GM18868 (cell line): Measurements from ENCODE around the gene PDPR.
"Not testable (repeated sequence)": the region's sequence is repeated elsewhere in the genome, so short reads cannot be mapped to it uniquely, and the experiment has no call there.

Experiments
- ATAC-seq: cut with Tn5 transposase; IDR thresholded peaks from one replicate; pipeline ENCODE4 v1.9.1; 2021; ENCODE audit warnings: mild to moderate bottlenecking, moderate library complexity; ENCODE audit not compliant: unreplicated experiment

PDPR gene

DNA sequence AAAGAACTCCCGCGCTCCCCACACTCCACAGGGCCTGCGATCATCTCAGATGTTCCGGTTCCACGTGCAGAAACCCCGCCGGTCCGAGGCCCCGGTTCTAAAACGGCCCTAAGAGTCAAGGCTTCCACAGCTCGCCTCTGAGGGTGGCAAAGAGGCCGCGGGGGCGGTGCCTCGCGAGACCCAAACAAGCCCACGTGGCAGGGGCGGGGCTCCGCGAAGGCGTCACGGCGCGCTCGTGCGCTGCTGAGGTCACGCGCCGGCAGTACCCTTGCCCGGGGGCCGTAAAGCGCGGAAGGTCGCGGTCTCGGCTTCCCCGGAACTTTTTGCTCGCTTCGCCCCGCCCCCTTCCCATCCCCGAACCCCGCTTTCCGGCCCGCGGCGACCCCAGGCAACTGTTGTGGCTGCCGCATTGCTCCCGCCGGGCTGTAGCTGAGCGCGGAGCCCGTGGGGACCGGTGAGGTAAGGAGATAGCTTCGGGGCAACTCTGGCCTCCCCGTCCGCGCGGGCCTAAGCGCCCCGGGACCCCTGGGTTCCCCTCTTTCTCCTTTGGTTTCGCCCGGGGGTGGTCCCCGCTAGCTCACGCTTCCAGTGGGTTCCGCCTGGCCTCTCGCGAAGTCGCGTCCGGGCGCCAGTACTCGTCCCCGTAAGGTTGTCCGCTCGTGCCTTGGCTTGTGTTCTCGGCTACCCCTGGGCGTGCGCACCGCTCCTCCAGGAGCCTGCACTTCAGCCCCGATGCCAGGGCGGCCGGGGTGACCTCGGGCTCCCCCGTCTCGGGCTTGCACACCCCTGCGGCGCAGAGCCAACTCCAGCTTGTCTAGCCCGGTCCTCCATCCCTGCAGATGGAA is at the start of gene PDPR:
PDPR (plus strand) TSS at position 351 of the 845 bp plus-strand sequence. CDS start 6,161 bp downstream, outside the sequence.
- ATAC-seq: peak; percentile 89

DNA sequence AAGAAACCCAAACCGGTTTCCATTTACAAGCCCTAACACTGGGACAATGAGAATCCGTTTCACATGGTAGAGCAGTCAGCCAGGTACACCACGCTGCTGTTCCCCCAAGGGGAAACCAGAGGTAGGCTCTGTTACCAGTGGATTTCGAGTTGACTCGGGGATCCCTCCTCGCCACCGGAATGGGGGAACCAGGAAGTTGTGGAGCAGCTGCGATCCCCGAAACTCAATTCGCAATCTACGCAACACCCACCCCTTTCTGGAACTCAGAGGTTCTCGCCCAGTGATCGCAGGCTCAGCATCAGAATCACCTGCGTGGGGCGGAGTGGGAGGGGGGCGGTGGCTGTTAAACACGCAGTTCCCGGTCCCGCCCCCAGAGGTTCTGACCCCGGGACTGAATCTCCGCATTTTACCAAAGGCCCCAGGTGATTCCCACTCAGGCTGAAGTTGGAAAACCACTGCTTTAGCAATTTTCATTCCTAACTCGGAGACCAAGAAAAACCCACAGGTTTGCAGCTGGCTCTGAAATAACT is 49.2 kb upstream of the PDPR start:
- not testable (repeated sequence) for ATAC-seq

DNA sequence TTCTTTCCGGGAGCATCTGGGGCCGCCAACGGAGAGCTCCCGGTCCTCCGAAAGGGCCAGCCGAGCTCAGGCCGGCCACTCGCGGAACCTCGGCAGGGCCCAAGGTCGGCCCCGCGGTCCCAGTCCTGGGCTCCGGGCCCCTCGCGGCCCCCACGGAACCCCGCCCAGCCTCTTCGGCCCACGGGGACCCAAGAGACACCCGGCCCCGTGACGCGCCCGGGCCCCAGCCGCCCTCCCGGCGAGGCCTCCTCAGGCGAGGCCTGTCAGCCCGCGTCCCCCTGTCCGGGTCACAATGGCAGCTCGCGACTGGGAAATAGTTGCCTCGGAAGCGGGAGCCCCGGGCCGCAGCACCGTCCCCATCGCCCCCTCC is 48.8 kb upstream of the PDPR start:
- not testable (repeated sequence) for ATAC-seq

DNA sequence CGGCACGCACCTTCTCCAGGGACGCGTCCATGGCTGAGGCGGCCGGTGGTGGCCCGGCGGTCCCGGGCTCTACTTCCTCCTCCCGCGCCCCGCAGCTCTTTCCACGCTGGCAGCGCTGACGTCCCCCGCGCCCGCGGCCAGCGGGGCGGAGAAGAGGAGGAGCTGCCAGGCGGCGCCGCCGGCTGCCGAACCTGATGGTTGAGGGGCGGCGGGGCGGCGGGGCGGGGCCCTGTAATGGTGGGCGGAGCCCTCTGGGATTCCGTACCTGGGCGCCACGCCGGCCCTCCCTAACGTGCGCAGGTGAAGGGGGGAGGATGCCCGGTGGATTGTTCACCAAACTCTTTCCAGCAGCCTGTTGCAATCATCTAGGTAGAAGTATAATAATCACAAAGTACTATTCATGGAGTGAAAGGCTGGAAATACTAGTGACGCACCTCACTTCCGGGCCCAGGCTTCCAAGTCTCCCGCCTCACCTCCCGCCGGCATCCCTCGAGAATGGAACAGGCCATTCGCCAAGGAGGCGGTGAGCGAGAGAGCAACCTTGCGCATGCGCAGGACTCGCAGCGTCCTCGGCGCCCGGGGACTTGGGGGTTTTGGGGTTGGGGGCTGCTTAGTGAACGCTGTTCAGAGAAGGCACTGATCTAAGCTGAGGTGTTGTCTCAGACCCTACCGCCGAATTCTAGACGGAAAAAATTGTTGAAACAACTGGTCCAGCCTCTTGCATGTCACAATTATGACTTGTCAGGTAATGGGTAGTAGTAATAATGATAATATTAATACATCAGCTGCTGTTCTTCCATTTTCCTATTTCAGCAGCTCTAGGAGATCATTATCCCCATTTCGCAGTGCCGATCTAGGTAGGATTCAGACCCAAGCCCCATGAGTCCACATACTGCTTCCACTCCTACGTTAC is 48.1 kb upstream of the PDPR start:
- ATAC-seq: peak; percentile 94

DNA sequence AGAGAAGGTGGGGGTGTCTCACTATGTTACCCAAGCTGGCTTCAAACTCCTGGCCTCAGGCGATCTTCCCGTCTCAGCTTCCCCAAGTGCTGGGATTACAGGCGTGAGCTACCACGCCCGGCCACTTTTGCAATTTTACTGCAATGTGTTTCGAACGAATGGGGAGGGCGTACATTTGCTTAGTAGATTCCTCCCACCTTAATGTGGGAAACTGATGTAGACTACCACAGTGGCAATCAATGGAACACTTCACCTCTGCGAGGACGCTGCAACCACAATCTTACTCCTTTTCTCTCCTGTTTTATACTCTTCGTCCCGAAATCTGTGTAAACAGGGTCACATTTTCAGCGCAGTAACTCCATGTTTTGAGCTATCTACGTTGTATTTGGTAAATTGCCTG is 47.4 kb upstream of the PDPR start:
- not testable (repeated sequence) for ATAC-seq

DNA sequence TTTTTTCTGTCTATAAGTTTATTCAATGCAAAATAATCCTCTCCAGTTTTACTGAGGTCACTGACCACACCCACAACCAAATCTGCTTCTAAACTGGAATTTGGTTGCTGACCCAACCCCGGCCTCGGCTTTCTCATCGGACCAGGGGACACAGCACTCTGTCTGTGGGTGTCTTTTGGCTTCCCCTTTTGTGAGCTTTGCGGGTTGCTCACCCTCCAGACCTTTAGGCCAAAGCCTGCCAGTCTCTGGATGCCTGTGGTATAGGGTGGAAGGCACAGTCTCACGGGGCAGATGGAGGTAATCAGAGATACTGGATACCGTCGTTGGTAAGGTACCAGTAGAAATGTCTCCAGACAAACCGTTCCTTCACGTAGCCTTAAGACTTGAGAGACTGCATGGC is 35.1 kb upstream of the PDPR start:
- ATAC-seq: not testable (repeated sequence)

DNA sequence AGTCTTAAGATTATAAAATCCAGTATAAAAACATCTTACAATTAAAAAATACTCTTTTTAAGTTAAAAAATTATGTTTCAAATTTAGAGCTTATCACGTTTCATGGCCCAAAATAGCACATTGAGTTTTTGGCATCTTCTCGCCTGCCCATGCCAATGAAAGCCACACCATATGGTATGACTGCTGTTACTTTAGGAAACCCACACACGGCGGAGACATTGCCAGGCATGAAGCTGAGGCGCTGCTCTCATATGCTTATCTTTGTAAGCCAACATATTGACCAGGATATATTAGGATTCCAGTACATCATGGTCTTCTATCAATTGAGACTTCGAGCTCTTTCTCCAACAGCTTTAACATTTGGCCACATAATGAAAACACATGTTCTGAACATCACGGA is 32.9 kb upstream of the PDPR start:
- not testable (repeated sequence) for ATAC-seq

DNA sequence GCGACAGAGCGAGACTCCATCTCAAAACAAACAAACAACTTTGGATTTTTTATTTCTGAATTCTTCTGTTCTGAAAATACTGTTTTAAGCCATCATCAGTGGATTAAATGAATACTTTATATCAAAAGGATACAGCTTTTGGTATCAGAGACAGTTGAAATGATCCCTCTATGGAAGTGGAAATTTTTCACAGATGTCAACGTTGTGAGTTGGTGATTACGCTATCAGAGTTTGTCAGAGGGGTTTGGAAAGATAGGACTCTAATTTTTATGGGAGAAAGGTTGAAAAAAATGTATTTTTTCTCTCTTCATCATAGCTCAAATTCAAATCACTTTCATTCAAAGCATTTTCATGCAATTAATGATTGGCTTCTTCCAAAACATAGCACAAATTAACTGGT is 30.2 kb upstream of the PDPR start:
- not testable (repeated sequence) for ATAC-seq

DNA sequence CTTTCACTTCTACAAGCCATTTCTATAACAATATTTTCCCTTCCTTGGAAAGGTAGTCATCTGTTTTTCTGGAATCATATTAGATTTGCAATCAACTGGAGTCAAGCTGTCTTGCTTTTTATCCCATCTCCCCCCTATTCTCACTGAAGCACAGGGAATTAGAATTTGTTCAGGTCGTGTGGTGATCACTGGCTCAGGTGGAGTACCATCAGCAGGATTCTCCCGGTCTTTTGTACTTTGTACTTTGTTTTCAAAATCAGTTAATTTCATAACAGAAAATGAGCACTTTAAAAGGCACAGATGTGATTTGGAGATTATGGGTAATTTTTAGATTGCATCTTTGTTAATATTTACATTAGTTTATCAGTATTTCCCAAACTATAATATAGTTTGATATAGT is 26.0 kb upstream of the PDPR start:
- not testable (repeated sequence) for ATAC-seq

DNA sequence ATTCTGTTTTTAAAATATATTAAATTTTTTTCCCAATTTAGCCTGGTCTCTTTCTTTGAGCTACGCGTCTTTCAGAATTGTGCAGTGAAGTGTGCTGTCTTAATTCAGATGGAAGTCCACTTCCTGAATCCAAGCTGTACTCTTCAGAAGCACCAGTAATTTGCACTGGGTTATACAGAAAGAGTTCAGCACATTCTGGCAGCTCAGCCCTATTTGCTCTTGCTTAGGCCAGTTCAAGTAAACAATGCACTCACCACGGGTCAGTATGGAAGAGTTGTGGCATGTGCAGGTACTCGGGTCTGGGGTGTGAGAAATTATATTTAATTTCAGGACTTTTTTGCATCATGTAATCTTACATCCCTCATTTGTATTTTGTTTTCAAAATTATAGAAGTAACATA is 25.3 kb upstream of the PDPR start:
- ATAC-seq: not testable (repeated sequence)

DNA sequence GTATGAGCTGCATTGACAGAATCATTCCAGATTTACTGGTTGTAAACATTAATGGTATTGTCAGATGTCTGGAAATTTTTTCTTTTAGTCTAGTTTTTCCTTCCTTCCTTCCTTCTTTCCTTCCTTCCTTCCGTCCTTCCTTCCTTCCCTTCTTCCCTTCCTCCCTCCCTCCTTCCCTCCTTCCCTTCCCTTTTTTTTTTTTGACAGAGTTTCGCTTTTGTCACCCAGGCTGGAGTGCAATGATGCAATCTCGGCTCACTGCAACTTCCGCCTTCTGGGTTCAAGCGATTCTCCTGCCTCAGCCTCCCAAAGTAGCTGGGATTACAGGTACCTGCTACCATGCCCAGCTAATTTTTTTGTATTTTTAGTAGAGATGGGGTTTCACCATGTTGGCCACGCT is 24.8 kb upstream of the PDPR start:
- not testable (repeated sequence) for ATAC-seq

DNA sequence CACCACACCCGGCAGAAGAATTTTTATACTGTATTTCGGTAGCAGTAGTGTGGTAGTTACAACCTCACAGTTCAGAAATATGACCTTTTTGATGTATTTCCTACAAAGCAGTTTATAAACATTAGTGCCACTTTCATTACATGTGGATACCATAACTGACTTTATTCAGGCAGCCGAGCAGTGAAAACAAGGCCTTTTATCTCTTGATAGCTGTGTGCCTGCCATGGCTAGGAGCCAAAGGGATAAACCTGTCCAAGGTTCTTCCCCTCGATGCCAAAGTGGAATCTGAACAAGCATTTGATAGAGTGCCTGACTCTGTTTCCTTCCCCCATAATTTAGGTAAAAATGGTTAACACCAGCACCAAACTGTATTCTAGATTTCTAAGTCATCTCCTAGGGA is 23.0 kb upstream of the PDPR start:
- ATAC-seq: not testable (repeated sequence)

DNA sequence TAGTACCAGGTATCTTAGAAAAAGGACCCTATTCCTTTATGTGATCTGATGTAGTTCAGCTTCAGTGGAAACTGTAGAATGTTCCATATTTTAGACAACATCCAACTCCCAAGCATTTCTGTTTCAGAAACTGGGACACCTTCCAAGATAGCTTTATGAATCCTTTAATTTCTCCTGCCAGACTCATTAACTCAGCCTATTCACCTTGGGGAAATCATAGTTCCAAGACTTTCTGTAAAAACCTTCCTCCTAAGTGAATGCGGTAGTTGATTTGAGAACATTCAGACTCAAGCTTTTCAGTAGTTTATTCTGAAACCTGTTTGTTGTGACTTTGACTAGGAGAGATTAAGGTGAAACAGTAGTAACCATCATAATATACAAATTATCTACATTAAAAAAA is 20.0 kb upstream of the PDPR start:
- not testable (repeated sequence) for ATAC-seq

DNA sequence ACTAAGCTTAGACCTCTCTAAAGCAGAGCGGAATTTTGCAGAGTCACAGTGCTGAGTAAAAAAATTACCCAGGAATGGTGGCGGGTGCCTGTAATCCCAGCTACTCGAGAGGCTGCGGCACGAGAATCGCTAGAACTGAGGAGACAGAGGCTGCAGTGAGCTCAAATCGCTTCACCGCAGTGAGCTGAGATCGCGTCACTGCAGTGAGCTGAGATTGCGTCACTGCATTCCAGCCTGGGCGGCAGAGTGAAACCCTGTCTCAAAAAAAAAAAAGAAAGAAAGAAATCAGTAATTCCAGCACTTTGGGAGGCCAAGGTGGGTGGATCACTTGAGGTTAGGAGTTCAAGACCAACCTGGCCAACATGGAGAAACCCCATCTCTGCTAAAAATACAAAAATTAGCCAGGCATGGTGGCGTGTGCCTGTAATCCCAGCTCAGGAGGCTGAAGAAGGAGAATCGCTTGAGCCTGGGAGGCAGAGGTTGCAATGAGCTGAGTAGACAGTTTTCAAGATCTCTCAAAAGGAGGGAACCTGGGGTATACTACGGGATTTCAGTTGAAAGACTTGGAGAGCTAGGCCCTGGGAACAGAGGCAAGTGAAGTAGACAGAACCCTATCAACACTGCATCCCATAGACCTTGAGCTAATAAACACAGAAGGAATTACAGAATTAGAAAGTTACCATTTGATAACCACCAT is 4.4 kb upstream of the PDPR start:
- ATAC-seq: not testable (repeated sequence)

DNA sequence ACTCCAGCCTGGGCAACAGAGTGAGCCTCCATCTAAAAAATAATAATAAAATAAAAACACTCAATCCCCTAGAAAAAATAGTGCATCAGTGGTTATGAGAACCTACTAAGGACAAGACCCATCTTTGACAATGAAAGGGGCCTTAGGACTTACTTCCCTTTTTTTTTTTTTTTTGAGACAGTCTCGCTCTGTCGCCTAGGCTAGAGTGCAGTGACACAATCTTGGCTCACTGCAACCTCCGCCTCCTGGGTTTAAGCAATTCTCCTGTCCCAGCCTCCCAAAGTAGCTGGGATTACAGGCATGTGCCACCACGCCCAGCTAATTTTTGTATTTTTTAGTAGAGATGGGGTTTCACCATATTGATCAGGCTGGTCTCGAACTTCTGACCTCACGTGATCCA is 2.0 kb upstream of the PDPR start:
- ATAC-seq: not testable (repeated sequence)

DNA sequence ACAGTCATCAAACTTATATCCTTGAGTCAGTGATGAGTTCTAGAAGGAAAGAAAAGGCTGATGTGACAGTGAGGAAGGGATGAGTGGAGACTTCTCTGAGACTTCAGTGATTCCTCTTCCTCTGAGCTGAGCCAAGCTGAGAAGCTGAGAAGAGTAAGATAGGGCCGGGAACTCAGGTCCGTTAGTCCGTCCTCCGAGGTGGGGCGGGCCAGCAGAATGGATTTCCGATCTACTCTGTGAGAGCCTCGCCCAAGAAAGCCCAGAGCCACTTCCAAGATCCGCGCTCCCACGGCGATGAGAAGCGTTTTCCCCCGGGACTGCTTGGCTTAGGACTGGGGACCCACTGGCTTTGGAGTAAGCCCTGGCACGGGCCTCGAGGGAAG is 542 bp upstream of the PDPR start:
- ATAC-seq: peak; percentile 10

DNA sequence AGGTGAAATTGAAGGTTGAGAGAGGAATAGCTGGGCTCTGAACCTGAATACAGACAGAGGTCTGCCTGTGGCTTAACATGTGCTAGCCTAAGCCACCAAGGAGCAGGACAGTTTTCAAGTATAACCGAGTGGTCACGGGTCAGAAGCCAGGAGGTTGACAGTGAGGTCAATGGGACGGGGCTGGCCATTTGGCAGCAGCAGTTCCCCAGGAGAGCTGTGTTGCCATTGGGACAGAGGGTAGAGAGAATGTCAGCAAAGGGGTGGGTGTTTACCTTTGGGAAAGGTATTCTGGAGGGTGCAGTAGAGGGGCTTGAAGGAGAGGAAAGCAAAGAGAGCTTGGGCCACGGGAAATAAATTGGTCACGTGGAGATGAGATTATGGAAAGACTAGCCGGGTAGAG is 4.2 kb downstream of the PDPR start:
- ATAC-seq: not testable (repeated sequence)

DNA sequence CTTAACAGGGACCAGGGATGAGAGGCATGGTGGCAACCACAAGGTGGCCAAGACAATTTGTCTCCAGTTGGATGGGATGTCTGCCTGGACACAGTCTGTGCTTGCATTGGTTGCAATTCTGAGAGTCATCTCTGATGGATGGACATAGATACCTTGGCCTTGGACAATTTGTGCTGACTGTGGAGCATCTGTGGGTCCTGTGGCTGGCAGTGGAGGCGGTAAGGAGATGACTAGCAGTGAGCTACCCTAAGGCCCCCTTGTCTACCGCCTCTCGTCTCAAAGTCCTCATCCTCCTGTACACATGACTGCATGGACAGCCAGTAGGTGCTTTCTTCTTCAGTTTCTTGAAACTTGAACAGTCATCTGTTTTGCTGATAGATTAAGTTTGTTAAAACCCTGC is 4.6 kb downstream of the PDPR start:
- not testable (repeated sequence) for ATAC-seq

DNA sequence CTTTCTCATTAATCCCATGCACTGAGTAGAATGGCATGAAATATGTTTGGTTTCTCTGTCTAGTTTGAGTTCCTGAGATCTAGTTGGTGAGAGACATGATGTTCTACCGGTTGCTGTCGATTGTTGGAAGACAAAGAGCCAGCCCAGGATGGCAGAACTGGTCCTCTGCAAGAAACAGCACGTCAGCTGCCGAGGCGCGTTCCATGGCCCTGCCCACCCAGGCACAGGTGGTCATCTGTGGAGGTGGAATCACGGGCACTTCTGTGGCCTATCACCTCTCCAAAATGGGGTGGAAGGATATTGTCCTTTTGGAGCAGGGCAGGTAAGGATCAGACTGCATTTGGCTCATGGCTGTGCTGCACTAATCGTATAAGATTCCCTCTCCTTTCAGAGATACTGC is 6.3 kb downstream of the PDPR start:
- ATAC-seq: not testable (repeated sequence)

DNA sequence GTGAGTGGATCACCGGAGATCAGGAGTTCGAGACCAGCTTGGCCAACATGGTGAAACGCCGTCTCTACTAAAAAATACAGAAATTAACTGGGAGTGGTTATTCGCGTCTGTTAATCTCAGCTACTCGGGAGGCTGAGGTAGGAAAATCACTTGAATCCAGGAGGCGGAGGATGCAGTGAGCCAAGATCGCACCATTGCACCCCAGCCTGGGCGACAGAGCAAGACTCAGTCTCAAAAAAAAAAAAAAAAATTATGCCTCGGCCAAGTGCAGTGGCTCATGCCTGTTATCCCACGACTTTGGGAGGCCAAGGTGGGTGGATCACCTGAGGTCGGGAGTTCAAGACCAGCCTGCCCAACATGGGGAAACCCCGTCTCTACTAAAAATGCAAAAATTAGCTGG is 9.7 kb downstream of the PDPR start:
- not testable (repeated sequence) for ATAC-seq

DNA sequence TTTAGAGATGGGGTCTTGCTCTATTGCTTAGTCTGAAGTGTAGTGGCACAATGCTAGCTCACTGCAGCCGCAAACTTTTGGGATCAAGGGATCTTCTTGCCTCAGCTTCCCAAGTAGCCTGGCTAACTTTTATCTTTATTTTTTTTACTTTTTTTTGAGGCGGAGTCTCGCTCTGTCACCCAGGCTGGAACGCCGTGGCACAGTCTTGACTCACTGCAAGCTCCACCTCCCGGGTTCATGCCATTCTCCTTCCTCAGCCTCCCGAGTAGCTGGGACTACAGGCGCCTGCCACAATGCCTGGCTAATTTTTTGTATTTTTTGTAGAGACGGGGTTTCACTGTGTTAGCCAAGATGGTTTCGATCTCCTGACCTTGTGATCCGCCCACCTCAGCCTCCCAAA is 12.1 kb downstream of the PDPR start:
- not testable (repeated sequence) for ATAC-seq
